ENCODE measurements around the gene TFCP2L1. TPM values are rescaled to one million over a fixed set of nuclear protein-coding genes. Genes with fewer than 3 reads are reported as not detected.

TFCP2L1 gene
- total RNA-seq, 1 donor from 2014 or later = 0.54 TPM

DNA sequence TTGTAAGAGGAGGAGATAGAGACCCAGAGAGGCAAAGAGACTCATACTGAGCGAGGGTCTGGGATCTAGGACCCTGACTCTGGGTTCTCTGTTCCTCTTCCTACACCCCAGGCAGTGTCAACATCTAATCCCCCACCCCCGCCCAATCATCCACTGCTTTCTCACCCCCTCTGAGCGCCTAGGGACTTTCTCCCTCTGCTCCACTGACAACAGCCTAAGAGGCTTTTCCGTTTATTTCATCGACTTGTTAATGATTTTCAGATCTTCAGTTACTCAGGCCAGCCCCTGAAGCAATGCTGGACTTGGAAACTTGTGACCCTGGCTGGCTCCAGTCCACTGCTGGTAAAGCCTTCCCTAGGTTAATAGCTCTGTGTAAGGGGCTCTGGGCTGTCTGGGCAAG is 65.1 kb downstream of the TFCP2L1 start:
- no peaks in the 10 kb centered on the region for H3K9me3 Mint-ChIP-seq
- H3K4me3 Mint-ChIP-seq = no peak overlapping the region
- H3K4me1 Mint-ChIP-seq = no peaks in the 10 kb centered on the region
- TF ChIP-seq, protein P1, sequence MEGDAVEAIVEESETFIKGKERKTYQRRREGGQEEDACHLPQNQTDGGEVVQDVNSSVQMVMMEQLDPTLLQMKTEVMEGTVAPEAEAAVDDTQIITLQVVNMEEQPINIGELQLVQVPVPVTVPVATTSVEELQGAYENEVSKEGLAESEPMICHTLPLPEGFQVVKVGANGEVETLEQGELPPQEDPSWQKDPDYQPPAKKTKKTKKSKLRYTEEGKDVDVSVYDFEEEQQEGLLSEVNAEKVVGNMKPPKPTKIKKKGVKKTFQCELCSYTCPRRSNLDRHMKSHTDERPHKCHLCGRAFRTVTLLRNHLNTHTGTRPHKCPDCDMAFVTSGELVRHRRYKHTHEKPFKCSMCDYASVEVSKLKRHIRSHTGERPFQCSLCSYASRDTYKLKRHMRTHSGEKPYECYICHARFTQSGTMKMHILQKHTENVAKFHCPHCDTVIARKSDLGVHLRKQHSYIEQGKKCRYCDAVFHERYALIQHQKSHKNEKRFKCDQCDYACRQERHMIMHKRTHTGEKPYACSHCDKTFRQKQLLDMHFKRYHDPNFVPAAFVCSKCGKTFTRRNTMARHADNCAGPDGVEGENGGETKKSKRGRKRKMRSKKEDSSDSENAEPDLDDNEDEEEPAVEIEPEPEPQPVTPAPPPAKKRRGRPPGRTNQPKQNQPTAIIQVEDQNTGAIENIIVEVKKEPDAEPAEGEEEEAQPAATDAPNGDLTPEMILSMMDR (IDR thresholded peaks at IDR 0.05; ENCODE audit: unreplicated experiment) = no peak
- H3K27ac Mint-ChIP-seq = no peak overlapping the region
- H3K36me3 Mint-ChIP-seq = no peaks in the 10 kb centered on the region
- no peak for DNase-seq (ENCODE audit: low spot score in 2 of 2, unreplicated experiment in 2 of 2)
- H3K27me3 Mint-ChIP-seq (ENCODE audit: low read depth) = peaks cover 17% of the 10 kb centered on the region

DNA sequence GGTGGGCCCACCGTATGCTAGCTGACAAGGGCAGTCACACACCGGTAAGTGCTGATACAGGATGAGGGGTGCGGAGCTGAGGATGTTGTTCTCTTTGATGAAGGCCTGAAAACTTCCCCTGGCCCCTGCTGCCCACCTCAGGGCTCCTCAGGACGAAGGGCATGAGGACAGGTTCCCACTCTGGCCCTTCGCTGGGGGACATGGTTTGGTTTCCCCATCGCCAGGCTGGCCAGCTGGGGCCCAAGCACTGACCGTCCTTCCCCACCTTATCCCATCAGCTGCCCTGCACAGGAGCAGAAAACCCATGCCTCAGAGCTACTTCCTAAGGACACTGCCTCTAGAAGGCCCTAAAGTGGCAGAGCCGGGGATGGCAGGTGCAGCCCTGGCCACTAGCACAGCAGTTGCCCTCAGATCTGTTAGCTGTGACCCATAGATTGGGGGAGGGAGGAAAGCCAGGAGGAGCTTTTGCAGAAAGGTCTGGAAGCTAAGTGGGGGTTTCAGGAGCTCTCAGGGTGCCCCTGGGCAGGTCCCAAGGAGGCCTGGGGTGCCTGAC is 66.5 kb downstream of the TFCP2L1 start:
- TF ChIP-seq, protein P1 (IDR thresholded peaks at IDR 0.05; ENCODE audit: unreplicated experiment) = no peak
- Mint-ChIP-seq H3K4me3 (no peak overlapping the region), H3K27ac (no peak overlapping the region), H3K36me3 (no peaks in the 10 kb centered on the region), H3K4me1 (no peaks in the 10 kb centered on the region), H3K27me3 (ENCODE audit: low read depth) (peaks cover 16% of the 10 kb centered on the region), H3K9me3 (no peaks in the 10 kb centered on the region)
- DNase-seq (ENCODE audit: low spot score in 2 of 2, unreplicated experiment in 2 of 2) = no peak

DNA sequence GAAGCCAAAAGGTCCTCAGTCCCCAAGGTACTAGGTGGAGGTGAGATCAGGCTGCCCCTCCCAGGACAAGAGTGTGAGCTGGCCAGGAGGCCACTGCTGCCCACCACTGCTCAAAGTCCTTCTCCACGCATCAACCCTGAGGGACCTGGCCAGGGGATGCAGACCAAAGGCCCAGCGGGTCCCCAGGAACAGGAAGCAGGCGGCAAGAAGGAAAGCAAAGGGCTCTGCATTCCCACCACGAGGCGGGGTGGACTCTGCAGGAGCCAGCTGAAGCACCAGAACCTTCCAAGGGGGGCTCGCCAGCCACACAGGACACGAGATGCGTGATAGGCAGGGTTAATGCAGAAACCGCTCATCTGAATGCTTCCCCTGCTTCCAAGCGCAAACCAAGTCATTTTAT is 67.4 kb downstream of the TFCP2L1 start:
- H3K4me1 Mint-ChIP-seq = no peaks in the 10 kb centered on the region
- no peaks in the 10 kb centered on the region for H3K9me3 Mint-ChIP-seq
- H3K36me3 Mint-ChIP-seq = no peaks in the 10 kb centered on the region
- TF ChIP-seq, protein P1 (IDR thresholded peaks at IDR 0.05; ENCODE audit: unreplicated experiment) = no peak
- H3K4me3 Mint-ChIP-seq = no peak overlapping the region
- peaks cover 10% of the 10 kb centered on the region for H3K27me3 Mint-ChIP-seq (ENCODE audit: low read depth)
- DNase-seq (ENCODE audit: low spot score in 2 of 2, unreplicated experiment in 2 of 2) = no peak
- H3K27ac Mint-ChIP-seq = no peak overlapping the region

GRCh38 chr2:121214296-121214695 is 70.7 kb downstream of the TFCP2L1 start:
- DNase-seq (ENCODE audit: low spot score in 2 of 2, unreplicated experiment in 2 of 2) = no peak
- Mint-ChIP-seq H3K9me3 (no peaks in the 10 kb centered on the region), H3K4me1 (no peaks in the 10 kb centered on the region), H3K27me3 (ENCODE audit: low read depth) (no peaks in the 10 kb centered on the region), H3K27ac (no peak overlapping the region), H3K36me3 (no peaks in the 10 kb centered on the region), H3K4me3 (no peak overlapping the region)
- TF ChIP-seq, protein P1 (IDR thresholded peaks at IDR 0.05; ENCODE audit: unreplicated experiment) = no peak

DNA sequence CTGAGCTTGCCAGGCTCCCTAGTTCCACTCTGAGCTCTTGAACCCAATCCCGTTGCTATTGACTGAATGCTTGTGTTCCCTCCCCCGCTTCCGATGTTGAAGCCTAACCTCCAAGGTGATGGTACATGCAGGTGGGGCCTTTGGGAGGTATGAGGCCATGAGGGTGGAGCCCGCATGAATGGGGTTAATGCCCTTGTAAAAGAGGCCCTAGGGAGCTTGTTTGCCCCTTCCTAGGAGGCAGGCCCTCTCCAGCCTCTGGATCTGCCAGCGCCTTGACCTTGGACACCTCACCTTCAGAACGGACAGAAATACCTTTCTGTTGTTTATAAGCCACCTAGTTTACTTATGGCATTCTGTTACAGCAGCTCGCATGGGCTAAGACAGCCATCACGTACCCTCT is 71.6 kb downstream of the TFCP2L1 start:
- Mint-ChIP-seq H3K36me3 (no peaks in the 10 kb centered on the region), H3K27ac (no peak overlapping the region)

More for the DNA sequence above, 71.6 kb downstream of the TFCP2L1 start:
- Mint-ChIP-seq H3K9me3 (no peaks in the 10 kb centered on the region), H3K4me1 (no peaks in the 10 kb centered on the region), H3K4me3 (no peak overlapping the region), H3K27me3 (ENCODE audit: low read depth) (peaks cover 2% of the 10 kb centered on the region)
- DNase-seq (ENCODE audit: low spot score in 2 of 2, unreplicated experiment in 2 of 2) = no peak
- TF ChIP-seq, protein P1 (IDR thresholded peaks at IDR 0.05; ENCODE audit: unreplicated experiment) = no peak

Measured in mesothelial cell of epicardium (in vitro differentiated cells).